GM23338 (cell line): ENCODE data around the gene IL12B. TPM values are rescaled to one million over a fixed set of nuclear protein-coding genes. Genes with fewer than 3 reads are reported as not detected.

Experiments
- ATAC-seq: fragments of 200-7000 bp; cut with Tn5 transposase; 3 replicates; pipeline ENCODE4 v1.9.1; 2020
- DNase-seq: peaks from one replicate; pipeline ENCODE4 v3.0.0-alpha.2; 2015; ENCODE audit warnings: low spot score
- H2AFZ ChIP-seq: fragments of 200-600 bp; sonication (generic); 2 replicates; pipeline ENCODE4 v1.8.0; 2016; ENCODE audit warnings: antibody characterized with exemption, mild to moderate bottlenecking, moderate library complexity
- H3F3A ChIP-seq: fragments of 200-600 bp; sonication (generic); replicated peaks from 2 replicates; pipeline ENCODE4 v1.8.0; 2017; ENCODE audit warnings: antibody characterized with exemption, mixed run types, low read depth
- H3K27ac ChIP-seq: fragments of 200-600 bp; sonication (generic); 2 replicates; pipeline ENCODE4 v1.6.1; 2016; ENCODE audit warnings: low read depth
- H3K27me3 ChIP-seq: fragments of 200-600 bp; sonication (generic); 2 replicates; pipeline ENCODE4 v1.8.0; 2016; ENCODE audit warnings: mild to moderate bottlenecking, mixed run types, moderate library complexity; ENCODE audit not compliant: insufficient read depth
- H3K36me3 ChIP-seq: fragments of 200-600 bp; sonication (generic); 2 replicates; pipeline ENCODE4 v1.8.0; 2016; ENCODE audit warnings: mild to moderate bottlenecking; ENCODE audit not compliant: insufficient read depth
- H3K4me1 ChIP-seq: fragments of 200-600 bp; sonication (generic); 2 replicates; pipeline ENCODE4 v1.8.0; 2016; ENCODE audit warnings: mild to moderate bottlenecking, moderate library complexity; ENCODE audit not compliant: insufficient read depth
- H3K4me2 ChIP-seq: fragments of 200-600 bp; sonication (generic); 2 replicates; pipeline ENCODE4 v1.7.1; 2017; ENCODE audit warnings: mixed run types
- H3K4me3 ChIP-seq: fragments of 200-600 bp; sonication (generic); 2 replicates; pipeline ENCODE4 v1.6.1; 2016; ENCODE audit warnings: mixed run types
- H3K79me2 ChIP-seq: fragments of 200-600 bp; sonication (generic); replicated peaks from 2 replicates; pipeline ENCODE4 v1.8.0; 2017; ENCODE audit warnings: mild to moderate bottlenecking; ENCODE audit not compliant: insufficient read depth
- H3K9me2 ChIP-seq: fragments of 200-600 bp; sonication (generic); 2 replicates; pipeline ENCODE4 v1.8.0; 2017; ENCODE audit not compliant: insufficient read depth
- H4K20me1 ChIP-seq: fragments of 200-600 bp; sonication (generic); replicated peaks from 2 replicates; pipeline ENCODE4 v1.8.0; 2017; ENCODE audit warnings: mild to moderate bottlenecking; ENCODE audit not compliant: insufficient read depth
- H3K27ac Mint-ChIP-seq: 2 replicates; pipeline ENCODE4 v1.8.0; 2020; ENCODE audit warnings: inconsistent platforms, mild to moderate bottlenecking, moderate library complexity, mixed read lengths
- H3K27me3 Mint-ChIP-seq: 3 replicates; pipeline ENCODE4 v1.8.0; 2022; ENCODE audit warnings: low read depth, mild to moderate bottlenecking, moderate library complexity, mixed read lengths, inconsistent platforms; ENCODE audit not compliant: insufficient read depth, poor library complexity
- H3K36me3 Mint-ChIP-seq: 3 replicates; pipeline ENCODE4 v1.8.0; 2021; ENCODE audit warnings: low read depth, mild to moderate bottlenecking, inconsistent platforms, moderate library complexity, mixed read lengths
- H3K4me1 Mint-ChIP-seq: 3 replicates; pipeline ENCODE4 v1.8.0; 2020; ENCODE audit warnings: mild to moderate bottlenecking, inconsistent platforms, mixed read lengths
- H3K4me3 Mint-ChIP-seq: 3 replicates; pipeline ENCODE4 v1.8.0; 2021; ENCODE audit warnings: moderate library complexity, mild to moderate bottlenecking, inconsistent platforms, mixed read lengths
- H3K9me3 Mint-ChIP-seq: 3 replicates; pipeline ENCODE4 v1.8.0; 2020; ENCODE audit warnings: moderate library complexity, mild to moderate bottlenecking, inconsistent platforms, mixed read lengths
- CREB1 ChIP-seq: fragments of 250-450 bp; sonication (Bioruptor Pico); IDR thresholded peaks from 2 replicates; pipeline ENCODE4 v1.5.0; 2020; ENCODE audit warnings: low read depth, mild to moderate bottlenecking, moderate library complexity
- EZH2 ChIP-seq: fragments of 200-600 bp; sonication (generic); IDR thresholded peaks from one replicate; pipeline ENCODE4 v1.8.0; 2017; ENCODE audit warnings: antibody characterized with exemption, mild to moderate bottlenecking, low read depth; ENCODE audit not compliant: unreplicated experiment
- EZH2phosphoT487 ChIP-seq: fragments of 200-600 bp; sonication (generic); IDR thresholded peaks from one replicate; pipeline ENCODE4 v1.8.1; 2018; ENCODE audit warnings: antibody characterized with exemption; ENCODE audit not compliant: unreplicated experiment
- JUNB ChIP-seq: IDR thresholded peaks from one replicate; pipeline ENCODE4 v1.6.1; 2016; ENCODE audit warnings: antibody characterized with exemption; ENCODE audit not compliant: unreplicated experiment
- NANOG ChIP-seq: IDR thresholded peaks from 2 replicates; pipeline ENCODE4 v1.6.1; 2016; ENCODE audit warnings: antibody characterized with exemption, borderline replicate concordance
- POLR2AphosphoS5 ChIP-seq: IDR thresholded peaks from 2 replicates; pipeline ENCODE4 v1.6.1; 2016; ENCODE audit warnings: antibody characterized with exemption, low read depth
- STAT1 ChIP-seq: IDR thresholded peaks from one replicate; pipeline ENCODE4 v1.6.1; 2016; ENCODE audit warnings: antibody characterized with exemption; ENCODE audit not compliant: unreplicated experiment
- ZNF114 ChIP-seq: fragments of 250-450 bp; sonication (Bioruptor Pico); IDR thresholded peaks from 2 replicates; pipeline ENCODE4 v1.5.0; 2020; ENCODE audit warnings: mild to moderate bottlenecking, moderate library complexity
- ZNF331 ChIP-seq: fragments of 250-450 bp; sonication (Bioruptor Pico); IDR thresholded peaks from 2 replicates; pipeline ENCODE4 v1.5.0; 2020; ENCODE audit warnings: low read depth, mild to moderate bottlenecking, moderate library complexity
- polyA plus RNA-seq: library from polyadenylated mRNA; unstranded; fragments of >200 nt; fragmentation: Nextera tagmentation; extraction: Ambion mirVana; gene quantifications from 2 replicates; pipeline ENCODE4 v1.2.1, GENCODE V29; 2016
- total RNA-seq: library from RNA; depleted of rRNA; stranded (reverse); fragments of >200 nt; shearing (Covaris generic); gene quantifications from 2 replicates; pipeline ENCODE4 v1.2.3, GENCODE V29; 2014
- TF ChIP-seq, protein P1 (sequence below): IDR thresholded peaks from one replicate; pipeline ENCODE4 v1.6.1; 2018; ENCODE audit warnings: antibody characterized with exemption; ENCODE audit not compliant: unreplicated experiment
- TF ChIP-seq, protein P2 (sequence below): IDR thresholded peaks from 2 replicates; pipeline ENCODE4 v1.6.1; 2016; ENCODE audit warnings: antibody characterized with exemption
- TF ChIP-seq, protein P3 (sequence below): fragments of 250-450 bp; sonication (Bioruptor Pico); IDR thresholded peaks from 2 replicates; pipeline ENCODE4 v1.5.0; 2020; ENCODE audit warnings: mild to moderate bottlenecking, moderate library complexity
- TF ChIP-seq, protein P4 (sequence below), 2 experiments: fragments of 200-600 bp in 1 of 2; sonication (generic) in 1 of 2; conservative IDR thresholded peaks; 2 replicates each; pipeline versions ENCODE4 v1.5.1 to v1.6.1; 2016 to 2017; ENCODE audit warnings: antibody characterized with exemption in 2 of 2, low read depth in 2 of 2, mild to moderate bottlenecking in 2 of 2, moderate library complexity in 1 of 2

The IL12B gene
- total and polyA plus RNA-seq, 2 experiments from 2014 or later, result not detected

DNA sequence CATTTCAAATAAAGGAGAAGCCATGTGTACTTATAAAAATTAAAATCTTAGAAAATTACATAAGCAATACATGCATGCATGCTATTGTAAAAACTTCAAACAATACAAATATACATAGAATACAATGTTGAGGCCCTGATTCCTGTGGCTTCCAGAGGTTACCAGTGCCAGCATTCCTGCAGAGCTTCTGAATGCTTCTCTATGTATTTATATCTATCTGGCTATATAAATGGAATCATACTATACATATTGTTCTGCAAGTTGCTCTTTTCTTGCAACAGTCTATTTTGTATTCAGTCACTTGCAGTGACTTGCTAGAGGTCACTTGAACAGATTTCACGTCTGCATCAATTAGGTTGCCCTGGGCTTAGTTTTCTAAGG is 3.2 kb upstream of the IL12B start:
- Mint-ChIP-seq H3K36me3 (no peaks in the 10 kb centered on the region), H3K27me3 (peaks cover 6% of the 10 kb centered on the region), H3K4me1 (peaks cover 10% of the 10 kb centered on the region), H3K27ac (no peak overlapping the region), H3K9me3 (no peaks in the 10 kb centered on the region), H3K4me3 (no peak overlapping the region)
- Histone ChIP-seq H4K20me1 (no peaks in the 10 kb centered on the region; the same call in 1 of the 2 replicates), H3K4me2 (no peak overlapping the region), H3K4me1 (peaks cover 4% of the 10 kb centered on the region), H2AFZ (no peak overlapping the region), H3F3A (no peaks in the 10 kb centered on the region), H3K79me2 (no peaks in the 10 kb centered on the region), H3K9me2 (no peaks in the 10 kb centered on the region), H3K27me3 (no peaks in the 10 kb centered on the region), H3K36me3 (no peaks in the 10 kb centered on the region), H3K27ac (no peak overlapping the region), H3K4me3 (no peak overlapping the region)
- DNase-seq (no peak), ATAC-seq (no peak)
- TF ChIP-seq CREB1 (CRISPR knock-in tag) (no peak), EZH2 (no peak), POLR2AphosphoS5 (no peak), STAT1 (no peak), ZNF331 (CRISPR knock-in tag) (no peak), EZH2phosphoT487 (no peak), ZNF114 (CRISPR knock-in tag) (no peak), JUNB (no peak), NANOG (no peak)
- TF ChIP-seq, protein P1, sequence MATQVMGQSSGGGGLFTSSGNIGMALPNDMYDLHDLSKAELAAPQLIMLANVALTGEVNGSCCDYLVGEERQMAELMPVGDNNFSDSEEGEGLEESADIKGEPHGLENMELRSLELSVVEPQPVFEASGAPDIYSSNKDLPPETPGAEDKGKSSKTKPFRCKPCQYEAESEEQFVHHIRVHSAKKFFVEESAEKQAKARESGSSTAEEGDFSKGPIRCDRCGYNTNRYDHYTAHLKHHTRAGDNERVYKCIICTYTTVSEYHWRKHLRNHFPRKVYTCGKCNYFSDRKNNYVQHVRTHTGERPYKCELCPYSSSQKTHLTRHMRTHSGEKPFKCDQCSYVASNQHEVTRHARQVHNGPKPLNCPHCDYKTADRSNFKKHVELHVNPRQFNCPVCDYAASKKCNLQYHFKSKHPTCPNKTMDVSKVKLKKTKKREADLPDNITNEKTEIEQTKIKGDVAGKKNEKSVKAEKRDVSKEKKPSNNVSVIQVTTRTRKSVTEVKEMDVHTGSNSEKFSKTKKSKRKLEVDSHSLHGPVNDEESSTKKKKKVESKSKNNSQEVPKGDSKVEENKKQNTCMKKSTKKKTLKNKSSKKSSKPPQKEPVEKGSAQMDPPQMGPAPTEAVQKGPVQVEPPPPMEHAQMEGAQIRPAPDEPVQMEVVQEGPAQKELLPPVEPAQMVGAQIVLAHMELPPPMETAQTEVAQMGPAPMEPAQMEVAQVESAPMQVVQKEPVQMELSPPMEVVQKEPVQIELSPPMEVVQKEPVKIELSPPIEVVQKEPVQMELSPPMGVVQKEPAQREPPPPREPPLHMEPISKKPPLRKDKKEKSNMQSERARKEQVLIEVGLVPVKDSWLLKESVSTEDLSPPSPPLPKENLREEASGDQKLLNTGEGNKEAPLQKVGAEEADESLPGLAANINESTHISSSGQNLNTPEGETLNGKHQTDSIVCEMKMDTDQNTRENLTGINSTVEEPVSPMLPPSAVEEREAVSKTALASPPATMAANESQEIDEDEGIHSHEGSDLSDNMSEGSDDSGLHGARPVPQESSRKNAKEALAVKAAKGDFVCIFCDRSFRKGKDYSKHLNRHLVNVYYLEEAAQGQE, result no peak
- TF ChIP-seq, protein P2, sequence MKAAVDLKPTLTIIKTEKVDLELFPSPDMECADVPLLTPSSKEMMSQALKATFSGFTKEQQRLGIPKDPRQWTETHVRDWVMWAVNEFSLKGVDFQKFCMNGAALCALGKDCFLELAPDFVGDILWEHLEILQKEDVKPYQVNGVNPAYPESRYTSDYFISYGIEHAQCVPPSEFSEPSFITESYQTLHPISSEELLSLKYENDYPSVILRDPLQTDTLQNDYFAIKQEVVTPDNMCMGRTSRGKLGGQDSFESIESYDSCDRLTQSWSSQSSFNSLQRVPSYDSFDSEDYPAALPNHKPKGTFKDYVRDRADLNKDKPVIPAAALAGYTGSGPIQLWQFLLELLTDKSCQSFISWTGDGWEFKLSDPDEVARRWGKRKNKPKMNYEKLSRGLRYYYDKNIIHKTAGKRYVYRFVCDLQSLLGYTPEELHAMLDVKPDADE, result no peak
- TF ChIP-seq, protein P3, sequence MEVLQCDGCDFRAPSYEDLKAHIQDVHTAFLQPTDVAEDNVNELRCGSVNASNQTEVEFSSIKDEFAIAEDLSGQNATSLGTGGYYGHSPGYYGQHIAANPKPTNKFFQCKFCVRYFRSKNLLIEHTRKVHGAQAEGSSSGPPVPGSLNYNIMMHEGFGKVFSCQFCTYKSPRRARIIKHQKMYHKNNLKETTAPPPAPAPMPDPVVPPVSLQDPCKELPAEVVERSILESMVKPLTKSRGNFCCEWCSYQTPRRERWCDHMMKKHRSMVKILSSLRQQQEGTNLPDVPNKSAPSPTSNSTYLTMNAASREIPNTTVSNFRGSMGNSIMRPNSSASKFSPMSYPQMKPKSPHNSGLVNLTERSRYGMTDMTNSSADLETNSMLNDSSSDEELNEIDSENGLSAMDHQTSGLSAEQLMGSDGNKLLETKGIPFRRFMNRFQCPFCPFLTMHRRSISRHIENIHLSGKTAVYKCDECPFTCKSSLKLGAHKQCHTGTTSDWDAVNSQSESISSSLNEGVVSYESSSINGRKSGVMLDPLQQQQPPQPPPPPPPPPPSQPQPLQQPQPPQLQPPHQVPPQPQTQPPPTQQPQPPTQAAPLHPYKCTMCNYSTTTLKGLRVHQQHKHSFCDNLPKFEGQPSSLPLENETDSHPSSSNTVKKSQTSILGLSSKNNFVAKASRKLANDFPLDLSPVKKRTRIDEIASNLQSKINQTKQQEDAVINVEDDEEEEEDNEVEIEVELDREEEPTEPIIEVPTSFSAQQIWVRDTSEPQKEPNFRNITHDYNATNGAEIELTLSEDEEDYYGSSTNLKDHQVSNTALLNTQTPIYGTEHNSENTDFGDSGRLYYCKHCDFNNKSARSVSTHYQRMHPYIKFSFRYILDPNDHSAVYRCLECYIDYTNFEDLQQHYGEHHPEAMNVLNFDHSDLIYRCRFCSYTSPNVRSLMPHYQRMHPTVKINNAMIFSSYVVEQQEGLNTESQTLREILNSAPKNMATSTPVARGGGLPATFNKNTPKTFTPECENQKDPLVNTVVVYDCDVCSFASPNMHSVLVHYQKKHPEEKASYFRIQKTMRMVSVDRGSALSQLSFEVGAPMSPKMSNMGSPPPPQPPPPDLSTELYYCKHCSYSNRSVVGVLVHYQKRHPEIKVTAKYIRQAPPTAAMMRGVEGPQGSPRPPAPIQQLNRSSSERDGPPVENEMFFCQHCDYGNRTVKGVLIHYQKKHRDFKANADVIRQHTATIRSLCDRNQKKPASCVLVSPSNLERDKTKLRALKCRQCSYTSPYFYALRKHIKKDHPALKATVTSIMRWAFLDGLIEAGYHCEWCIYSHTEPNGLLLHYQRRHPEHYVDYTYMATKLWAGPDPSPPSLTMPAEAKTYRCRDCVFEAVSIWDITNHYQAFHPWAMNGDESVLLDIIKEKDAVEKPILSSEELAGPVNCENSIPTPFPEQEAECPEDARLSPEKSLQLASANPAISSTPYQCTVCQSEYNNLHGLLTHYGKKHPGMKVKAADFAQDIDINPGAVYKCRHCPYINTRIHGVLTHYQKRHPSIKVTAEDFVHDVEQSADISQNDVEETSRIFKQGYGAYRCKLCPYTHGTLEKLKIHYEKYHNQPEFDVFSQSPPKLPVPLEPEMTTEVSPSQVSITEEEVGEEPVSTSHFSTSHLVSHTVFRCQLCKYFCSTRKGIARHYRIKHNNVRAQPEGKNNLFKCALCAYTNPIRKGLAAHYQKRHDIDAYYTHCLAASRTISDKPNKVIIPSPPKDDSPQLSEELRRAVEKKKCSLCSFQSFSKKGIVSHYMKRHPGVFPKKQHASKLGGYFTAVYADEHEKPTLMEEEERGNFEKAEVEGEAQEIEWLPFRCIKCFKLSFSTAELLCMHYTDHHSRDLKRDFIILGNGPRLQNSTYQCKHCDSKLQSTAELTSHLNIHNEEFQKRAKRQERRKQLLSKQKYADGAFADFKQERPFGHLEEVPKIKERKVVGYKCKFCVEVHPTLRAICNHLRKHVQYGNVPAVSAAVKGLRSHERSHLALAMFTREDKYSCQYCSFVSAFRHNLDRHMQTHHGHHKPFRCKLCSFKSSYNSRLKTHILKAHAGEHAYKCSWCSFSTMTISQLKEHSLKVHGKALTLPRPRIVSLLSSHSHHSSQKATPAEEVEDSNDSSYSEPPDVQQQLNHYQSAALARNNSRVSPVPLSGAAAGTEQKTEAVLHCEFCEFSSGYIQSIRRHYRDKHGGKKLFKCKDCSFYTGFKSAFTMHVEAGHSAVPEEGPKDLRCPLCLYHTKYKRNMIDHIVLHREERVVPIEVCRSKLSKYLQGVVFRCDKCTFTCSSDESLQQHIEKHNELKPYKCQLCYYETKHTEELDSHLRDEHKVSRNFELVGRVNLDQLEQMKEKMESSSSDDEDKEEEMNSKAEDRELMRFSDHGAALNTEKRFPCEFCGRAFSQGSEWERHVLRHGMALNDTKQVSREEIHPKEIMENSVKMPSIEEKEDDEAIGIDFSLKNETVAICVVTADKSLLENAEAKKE (CRISPR knock-in tag), result no peak
- TF ChIP-seq, protein P4, sequence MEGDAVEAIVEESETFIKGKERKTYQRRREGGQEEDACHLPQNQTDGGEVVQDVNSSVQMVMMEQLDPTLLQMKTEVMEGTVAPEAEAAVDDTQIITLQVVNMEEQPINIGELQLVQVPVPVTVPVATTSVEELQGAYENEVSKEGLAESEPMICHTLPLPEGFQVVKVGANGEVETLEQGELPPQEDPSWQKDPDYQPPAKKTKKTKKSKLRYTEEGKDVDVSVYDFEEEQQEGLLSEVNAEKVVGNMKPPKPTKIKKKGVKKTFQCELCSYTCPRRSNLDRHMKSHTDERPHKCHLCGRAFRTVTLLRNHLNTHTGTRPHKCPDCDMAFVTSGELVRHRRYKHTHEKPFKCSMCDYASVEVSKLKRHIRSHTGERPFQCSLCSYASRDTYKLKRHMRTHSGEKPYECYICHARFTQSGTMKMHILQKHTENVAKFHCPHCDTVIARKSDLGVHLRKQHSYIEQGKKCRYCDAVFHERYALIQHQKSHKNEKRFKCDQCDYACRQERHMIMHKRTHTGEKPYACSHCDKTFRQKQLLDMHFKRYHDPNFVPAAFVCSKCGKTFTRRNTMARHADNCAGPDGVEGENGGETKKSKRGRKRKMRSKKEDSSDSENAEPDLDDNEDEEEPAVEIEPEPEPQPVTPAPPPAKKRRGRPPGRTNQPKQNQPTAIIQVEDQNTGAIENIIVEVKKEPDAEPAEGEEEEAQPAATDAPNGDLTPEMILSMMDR (conservative IDR thresholded peaks at IDR 0.05; ENCODE audit: low read depth in 2 of 2), result no peak
